Sigmoid colon (tissue), 7 donors: ENCODE results near the gene BPI. TPM values are rescaled to one million over a fixed set of nuclear protein-coding genes. Genes with fewer than 3 reads are reported as not detected.
"Not testable (repeated sequence)": the region's sequence is repeated elsewhere in the genome, so short reads cannot be mapped to it uniquely, and the experiment has no call there.

Source experiments
- DNase-seq: peaks from one replicate; pipeline ENCODE4 v3.0.0-alpha.2; 2019
- H3K27ac ChIP-seq, 4 donors: fragments of 200-600 bp; sonication (generic); one replicate each; pipeline ENCODE4 v1.5.1; 2016 to 2019; ENCODE audit warnings: mild to moderate bottlenecking in 1 of 4
- H3K27me3 ChIP-seq, 3 donors: fragments of 200-600 bp; sonication (generic); one replicate each; pipeline ENCODE4 v1.5.1; 2019; ENCODE audit warnings: mild to moderate bottlenecking in 1 of 3
- H3K36me3 ChIP-seq, 4 donors: fragments of 200-600 bp; sonication (generic); one replicate each; pipeline ENCODE4 v1.5.1; 2016 to 2019
- H3K4me1 ChIP-seq, 4 donors: fragments of 200-600 bp; sonication (generic); one replicate each; pipeline ENCODE4 v1.5.1; 2017 to 2019
- H3K4me3 ChIP-seq, 4 donors: fragments of 200-600 bp; sonication (generic); one replicate each; pipeline ENCODE4 v1.5.1; 2017 to 2019; ENCODE audit warnings: mild to moderate bottlenecking in 2 of 4, moderate library complexity in 1 of 4
- H3K9me3 ChIP-seq, 4 donors: fragments of 200-600 bp in 3 of 4; sonication (generic) in 3 of 4; one replicate each; pipeline versions ENCODE4 v1.5.1 to v1.6.1; 2013 to 2019
- EP300 ChIP-seq, 4 donors: sonication (generic); formaldehyde crosslinking; IDR thresholded peaks; one replicate each; pipeline ENCODE4 v1.6.1; 2017; ENCODE audit warnings: antibody characterized with exemption in 4 of 4
- POLR2A ChIP-seq, 2 donors: fragments of 450-650 bp; IDR thresholded peaks; one replicate each; pipeline ENCODE4 v1.6.1; 2016; ENCODE audit warnings: antibody characterized with exemption in 2 of 2, mild to moderate bottlenecking in 2 of 2, moderate library complexity in 2 of 2
- POLR2AphosphoS5 ChIP-seq, 4 donors: sonication (generic); formaldehyde crosslinking; IDR thresholded peaks; one replicate each; pipeline ENCODE4 v1.6.1; 2017; ENCODE audit warnings: antibody characterized with exemption in 4 of 4
- WGBS, 2 donors: extraction: QIAGEN DNeasy Blood & Tissue Kit; methylation state at CpG; one replicate each; pipeline ENCODE4 v1.1.7; 2013; 5-methylcytosine and 5-hydroxymethylcytosine counted together
- intact Hi-C: fragments of 100-400 bp; cut with DNase I; formaldehyde crosslinking; loops from one replicate; pipeline ENCODE4 v1.15.1; 2023
- polyA plus RNA-seq, 3 donors: library from polyadenylated mRNA; stranded (reverse); fragments of 200-250 nt; gene quantifications; one replicate each; pipeline ENCODE4 v1.2.3, GENCODE V29; 2013
- total RNA-seq, 4 donors: library from RNA; depleted of rRNA; stranded (reverse); fragments of >200 nt; gene quantifications; one replicate each; pipeline ENCODE4 v1.1.0, GENCODE V29; 2016
- TF ChIP-seq, protein P1 (sequence below), 4 experiments: fragments of 450-650 bp in 3 of 4; fragments of 200-600 bp in 1 of 4; IDR thresholded peaks; one replicate each; pipeline ENCODE4 v1.5.1; 2016 to 2019; ENCODE audit warnings: antibody characterized with exemption in 4 of 4, mild to moderate bottlenecking in 3 of 4, moderate library complexity in 2 of 4
- donor health status: healthy with polysubstance abuse.
- donor health status: Bipolar disorder and iron deficiency.
- donor health status: healthy.

BPI gene
- total and polyA plus RNA-seq, 7 donors = 0.09 to 0.99 TPM; not detected in 5

DNA sequence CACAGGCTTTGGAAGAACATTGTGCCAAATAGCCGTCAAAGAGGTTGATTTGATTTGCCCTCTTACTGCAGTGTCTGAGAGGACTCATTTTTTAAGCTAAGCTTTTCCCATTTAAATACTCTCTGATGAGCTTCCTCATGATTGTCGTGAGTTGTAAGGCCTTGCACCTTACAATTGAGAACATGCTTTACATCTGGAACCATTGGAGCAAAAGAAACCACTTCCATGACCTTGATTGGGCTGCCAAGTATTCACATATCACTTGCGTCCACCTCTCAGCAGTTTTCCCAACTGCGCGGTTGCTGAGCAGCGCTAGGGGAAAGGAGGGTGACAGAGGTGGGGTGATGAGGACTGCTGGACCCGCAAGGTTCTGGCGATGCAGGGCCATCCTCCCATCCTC, 30.1 kb downstream of the BPI start:
- 74 to 91% methylated on average over 8 of the region's 8 CpGs for WGBS, 2 donors
- H3K27me3 ChIP-seq = peaks cover 0 to 39% (median 3%) of the 10 kb centered on the region in 3 donors

DNA sequence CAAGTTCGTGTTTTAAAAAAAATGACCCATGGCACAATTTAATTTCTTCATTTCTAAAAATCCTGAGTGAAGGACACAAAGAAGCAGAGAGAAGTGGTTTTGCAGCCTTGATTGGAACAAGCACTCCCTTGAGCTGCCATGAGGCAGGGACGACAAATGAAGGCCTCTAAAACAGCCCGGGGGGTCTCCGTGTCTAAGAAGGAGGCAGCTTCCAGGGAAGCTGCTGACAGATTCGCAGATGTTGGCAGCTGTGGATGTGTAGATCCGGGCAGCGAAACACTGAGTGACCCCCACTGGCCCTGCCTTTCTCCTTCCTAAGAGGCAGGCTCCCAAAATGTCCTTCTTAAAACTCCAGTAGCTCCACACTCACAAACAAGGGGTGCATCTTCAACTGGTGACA, 32.8 kb downstream of the BPI start:
- Histone ChIP-seq H3K36me3 (no peaks in the 10 kb centered on the region), H3K27me3 (peaks cover 0 to 20% (median 3%) of the 10 kb centered on the region in 3 donors), H3K4me1 (no peaks in the 10 kb centered on the region), H3K9me3 (peaks cover 4 to 7% (median 6%) of the 10 kb centered on the region in 4 donors), H3K4me3 (no peak overlapping the region), H3K27ac (no peak overlapping the region)
- DNase-seq = no peak
- 50 to 70% methylated on average over 7 of the region's 7 CpGs for WGBS, 2 donors
- TF ChIP-seq EP300 (IDR thresholded peaks at IDR 0.05) (no peak), POLR2A (IDR thresholded peaks at IDR 0.05) (no peak), POLR2AphosphoS5 (IDR thresholded peaks at IDR 0.05) (no peak)
- TF ChIP-seq, protein P1, sequence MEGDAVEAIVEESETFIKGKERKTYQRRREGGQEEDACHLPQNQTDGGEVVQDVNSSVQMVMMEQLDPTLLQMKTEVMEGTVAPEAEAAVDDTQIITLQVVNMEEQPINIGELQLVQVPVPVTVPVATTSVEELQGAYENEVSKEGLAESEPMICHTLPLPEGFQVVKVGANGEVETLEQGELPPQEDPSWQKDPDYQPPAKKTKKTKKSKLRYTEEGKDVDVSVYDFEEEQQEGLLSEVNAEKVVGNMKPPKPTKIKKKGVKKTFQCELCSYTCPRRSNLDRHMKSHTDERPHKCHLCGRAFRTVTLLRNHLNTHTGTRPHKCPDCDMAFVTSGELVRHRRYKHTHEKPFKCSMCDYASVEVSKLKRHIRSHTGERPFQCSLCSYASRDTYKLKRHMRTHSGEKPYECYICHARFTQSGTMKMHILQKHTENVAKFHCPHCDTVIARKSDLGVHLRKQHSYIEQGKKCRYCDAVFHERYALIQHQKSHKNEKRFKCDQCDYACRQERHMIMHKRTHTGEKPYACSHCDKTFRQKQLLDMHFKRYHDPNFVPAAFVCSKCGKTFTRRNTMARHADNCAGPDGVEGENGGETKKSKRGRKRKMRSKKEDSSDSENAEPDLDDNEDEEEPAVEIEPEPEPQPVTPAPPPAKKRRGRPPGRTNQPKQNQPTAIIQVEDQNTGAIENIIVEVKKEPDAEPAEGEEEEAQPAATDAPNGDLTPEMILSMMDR (IDR thresholded peaks at IDR 0.05) = no peak
- intact Hi-C loops = no loop called here

More for the DNA sequence above, 30.1 kb downstream of the BPI start:
- H3K4me1 ChIP-seq = no peaks in the 10 kb centered on the region
- no peak overlapping the region for H3K4me3 ChIP-seq
- no peaks in the 10 kb centered on the region for H3K36me3 ChIP-seq
- H3K9me3 ChIP-seq = peaks cover 4 to 7% (median 6%) of the 10 kb centered on the region in 4 donors
- no peak for DNase-seq
- H3K27ac ChIP-seq = no peak overlapping the region
- TF ChIP-seq POLR2A (IDR thresholded peaks at IDR 0.05) = no peak
- no peak for TF ChIP-seq EP300 (IDR thresholded peaks at IDR 0.05)
- no peak for TF ChIP-seq POLR2AphosphoS5 (IDR thresholded peaks at IDR 0.05)
- TF ChIP-seq, protein P1 (IDR thresholded peaks at IDR 0.05) = no peak
- intact Hi-C loops = no loop called here

DNA sequence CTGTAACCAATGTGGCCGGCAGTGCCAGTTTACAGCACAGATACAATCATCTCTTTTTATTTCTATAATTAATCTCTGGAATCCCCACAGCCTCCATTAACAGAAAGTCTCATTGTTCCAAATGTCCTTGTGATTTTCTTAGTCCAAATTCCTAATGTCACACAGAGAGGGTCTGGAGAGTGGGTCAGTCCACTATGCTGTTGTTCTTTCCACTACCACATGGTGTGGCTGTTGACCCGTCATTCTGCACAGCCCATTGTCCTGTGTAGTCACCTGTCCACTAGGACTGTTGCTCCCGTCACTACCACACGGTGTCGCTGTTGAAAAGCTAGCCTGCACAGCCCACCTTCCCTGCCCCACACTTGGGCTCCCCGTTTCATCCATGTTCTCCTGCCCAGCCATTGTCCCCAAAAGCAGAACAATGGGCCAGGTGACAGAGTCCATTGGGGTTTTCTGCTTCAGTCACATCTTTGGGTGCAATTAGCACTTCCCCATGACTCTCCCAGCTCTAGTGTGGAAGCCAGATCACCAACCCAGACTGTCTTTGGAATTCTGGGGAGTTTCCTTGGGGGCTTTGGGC, 33.7 kb downstream of the BPI start:
- Histone ChIP-seq H3K4me1 (peaks cover 0 to 1% (median 0%) of the 10 kb centered on the region in 4 donors), H3K27ac (no peak overlapping the region), H3K9me3 (peaks cover 4 to 7% (median 6%) of the 10 kb centered on the region in 4 donors), H3K36me3 (no peaks in the 10 kb centered on the region), H3K27me3 (peaks cover 0 to 18% (median 3%) of the 10 kb centered on the region in 3 donors), H3K4me3 (no peak overlapping the region)
- DNase-seq = no peak
- intact Hi-C loops = no loop called here
- WGBS, 2 donors = 38 to 50% methylated on average over 6 of the region's 6 CpGs
- TF ChIP-seq EP300 (IDR thresholded peaks at IDR 0.05) = no peak
- TF ChIP-seq, protein P1 (IDR thresholded peaks at IDR 0.05) = no peak
- TF ChIP-seq POLR2AphosphoS5 (IDR thresholded peaks at IDR 0.05) = no peak
- TF ChIP-seq POLR2A (IDR thresholded peaks at IDR 0.05) = no peak

DNA sequence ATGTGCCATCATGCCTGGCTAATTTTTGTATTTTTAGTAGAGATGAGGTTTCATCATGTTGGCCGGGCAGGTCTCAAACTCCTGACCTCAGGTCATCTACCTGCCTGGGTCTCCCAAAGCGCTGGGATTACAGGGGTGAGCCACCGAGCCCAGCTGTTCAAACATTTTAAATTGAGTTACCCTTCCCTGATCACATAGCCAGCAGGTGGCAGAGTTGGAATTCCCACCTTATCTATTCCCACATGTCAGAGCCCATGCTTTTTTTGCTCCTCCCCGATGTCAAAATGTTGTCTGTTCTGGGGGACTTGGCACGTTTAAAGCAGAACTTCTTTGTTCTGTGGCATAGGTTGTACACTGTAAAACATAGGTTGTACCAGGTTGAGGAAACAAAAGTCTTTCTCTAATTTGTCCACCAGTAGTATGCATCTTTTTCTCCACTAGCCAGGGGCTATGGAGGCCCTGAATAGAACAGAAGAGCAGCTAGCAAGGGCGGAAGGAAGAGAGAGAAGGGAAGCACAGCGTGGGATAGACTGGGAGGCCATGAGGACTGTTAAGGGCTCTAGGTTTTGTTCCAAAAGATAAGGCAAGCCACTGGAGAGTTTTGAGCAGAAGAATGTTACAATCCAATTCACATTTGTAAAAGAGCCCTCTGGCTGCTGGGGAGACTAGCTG, 35.0 kb downstream of the BPI start:
- H3K27ac ChIP-seq = no peak overlapping the region
- peaks cover 0 to 18% (median 3%) of the 10 kb centered on the region in 3 donors for H3K27me3 ChIP-seq
- H3K9me3 ChIP-seq = peaks cover 4 to 7% (median 6%) of the 10 kb centered on the region in 4 donors
- intact Hi-C loops = no loop called here
- H3K4me1 ChIP-seq = peaks cover 0 to 13% (median 3%) of the 10 kb centered on the region in 4 donors
- TF ChIP-seq POLR2AphosphoS5 (IDR thresholded peaks at IDR 0.05) (no peak), POLR2A (IDR thresholded peaks at IDR 0.05) (no peak), EP300 (IDR thresholded peaks at IDR 0.05) (no peak)
- TF ChIP-seq, protein P1 (IDR thresholded peaks at IDR 0.05) = no peak
- DNase-seq = no peak
- no peak overlapping the region for H3K4me3 ChIP-seq
- WGBS, 2 donors = 33 to 54% methylated on average over 7 of the region's 7 CpGs
- no peaks in the 10 kb centered on the region for H3K36me3 ChIP-seq

DNA sequence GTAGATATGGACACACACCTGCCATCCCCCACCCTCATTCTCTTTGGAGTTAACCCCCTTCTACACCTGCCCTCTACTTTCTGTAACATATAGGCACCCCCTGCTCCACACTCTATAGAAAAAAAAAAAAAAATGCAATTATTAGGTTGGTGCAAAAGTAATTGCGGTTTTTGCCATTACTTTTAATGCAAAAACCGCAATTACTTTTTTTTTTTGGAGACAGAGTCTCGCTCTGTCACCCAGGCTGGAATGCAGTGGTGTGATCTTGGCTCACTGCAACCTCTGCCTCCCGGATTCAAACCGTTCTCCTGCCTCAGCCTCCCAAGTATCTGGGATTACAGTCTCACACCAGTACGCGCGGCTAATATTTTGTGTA, 35.6 kb downstream of the BPI start:
- DNase-seq, intact Hi-C loops, H3K27ac ChIP-seq, H3K9me3 ChIP-seq, H3K4me3 ChIP-seq, H3K36me3 ChIP-seq: not testable (repeated sequence)
- peaks cover 0 to 13% (median 3%) of the 10 kb centered on the region in 4 donors for H3K4me1 ChIP-seq
- peaks cover 0 to 18% (median 3%) of the 10 kb centered on the region in 3 donors for H3K27me3 ChIP-seq
- WGBS, 2 donors = 90 to 95% methylated on average over 8 of the region's 8 CpGs
